DND-41 (cell line): ENCODE data around the gene INSM1.

Source experiments
- CTCF ChIP-seq: IDR thresholded peaks from 2 replicates; pipeline ENCODE4 v1.5.1; 2012; ENCODE audit warnings: borderline replicate concordance, low read length, moderate library complexity, mild to moderate bottlenecking; ENCODE audit not compliant: poor library complexity, severe bottlenecking; ENCODE audit errors: extremely low read depth
- EZH2 ChIP-seq: IDR thresholded peaks from 3 replicates; pipeline ENCODE4 v1.6.1; 2012; ENCODE audit warnings: borderline replicate concordance, low read depth, mild to moderate bottlenecking, moderate library complexity, low read length, inconsistent platforms; ENCODE audit not compliant: severe bottlenecking

GRCh38 chr20:20321134-20321533 is 46.8 kb upstream of the INSM1 start:
- TF ChIP-seq CTCF, result no peak
- TF ChIP-seq EZH2, result no peak
